ENCODE data around the gene ZNF287. TPM values are rescaled to one million over a fixed set of nuclear protein-coding genes. Genes with fewer than 3 reads are reported as not detected.
A peak's percentile ranks its signal among the peaks of the same experiment; 100 is the strongest.

ZNF287 gene
- total RNA-seq, 1 donor from 2014 or later: 8.0 TPM

DNA sequence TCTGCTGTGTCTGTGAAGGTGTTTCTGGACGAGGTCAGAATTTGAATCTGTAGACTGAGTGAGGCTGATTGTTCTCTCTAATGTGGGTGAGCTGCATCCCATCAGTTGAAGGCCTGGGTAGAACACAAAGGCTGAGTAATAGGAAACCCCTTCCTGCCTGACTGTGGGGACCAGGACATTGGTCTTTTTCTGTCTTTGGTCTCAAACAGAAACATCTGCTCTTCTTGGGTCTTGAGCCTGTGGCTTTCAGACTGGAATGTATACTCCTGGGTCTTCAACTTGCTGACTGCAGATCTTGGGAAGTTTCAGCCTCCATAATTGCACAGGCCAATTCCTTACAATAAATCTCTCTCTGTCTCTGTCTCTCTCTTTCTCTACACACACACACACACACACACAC, 57.4 kb downstream of the ZNF287 start:
- Mint-ChIP-seq H3K36me3 (ENCODE audit: low read depth, unreplicated experiment) (peaks cover 4% of the 10 kb centered on the region), H3K27me3 (ENCODE audit: unreplicated experiment) (peaks cover 7% of the 10 kb centered on the region), H3K4me3 (ENCODE audit: unreplicated experiment) (peak overlapping the region; percentile 28), H3K9me3 (ENCODE audit: unreplicated experiment) (no peaks in the 10 kb centered on the region), H3K4me1 (ENCODE audit: unreplicated experiment) (peaks cover 9% of the 10 kb centered on the region), H3K27ac (ENCODE audit: unreplicated experiment) (no peak overlapping the region)
- TF ChIP-seq, protein P1, sequence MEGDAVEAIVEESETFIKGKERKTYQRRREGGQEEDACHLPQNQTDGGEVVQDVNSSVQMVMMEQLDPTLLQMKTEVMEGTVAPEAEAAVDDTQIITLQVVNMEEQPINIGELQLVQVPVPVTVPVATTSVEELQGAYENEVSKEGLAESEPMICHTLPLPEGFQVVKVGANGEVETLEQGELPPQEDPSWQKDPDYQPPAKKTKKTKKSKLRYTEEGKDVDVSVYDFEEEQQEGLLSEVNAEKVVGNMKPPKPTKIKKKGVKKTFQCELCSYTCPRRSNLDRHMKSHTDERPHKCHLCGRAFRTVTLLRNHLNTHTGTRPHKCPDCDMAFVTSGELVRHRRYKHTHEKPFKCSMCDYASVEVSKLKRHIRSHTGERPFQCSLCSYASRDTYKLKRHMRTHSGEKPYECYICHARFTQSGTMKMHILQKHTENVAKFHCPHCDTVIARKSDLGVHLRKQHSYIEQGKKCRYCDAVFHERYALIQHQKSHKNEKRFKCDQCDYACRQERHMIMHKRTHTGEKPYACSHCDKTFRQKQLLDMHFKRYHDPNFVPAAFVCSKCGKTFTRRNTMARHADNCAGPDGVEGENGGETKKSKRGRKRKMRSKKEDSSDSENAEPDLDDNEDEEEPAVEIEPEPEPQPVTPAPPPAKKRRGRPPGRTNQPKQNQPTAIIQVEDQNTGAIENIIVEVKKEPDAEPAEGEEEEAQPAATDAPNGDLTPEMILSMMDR (IDR thresholded peaks at IDR 0.05; ENCODE audit: unreplicated experiment): no peak
- DNase-seq (ENCODE audit: low spot score): no peak

DNA sequence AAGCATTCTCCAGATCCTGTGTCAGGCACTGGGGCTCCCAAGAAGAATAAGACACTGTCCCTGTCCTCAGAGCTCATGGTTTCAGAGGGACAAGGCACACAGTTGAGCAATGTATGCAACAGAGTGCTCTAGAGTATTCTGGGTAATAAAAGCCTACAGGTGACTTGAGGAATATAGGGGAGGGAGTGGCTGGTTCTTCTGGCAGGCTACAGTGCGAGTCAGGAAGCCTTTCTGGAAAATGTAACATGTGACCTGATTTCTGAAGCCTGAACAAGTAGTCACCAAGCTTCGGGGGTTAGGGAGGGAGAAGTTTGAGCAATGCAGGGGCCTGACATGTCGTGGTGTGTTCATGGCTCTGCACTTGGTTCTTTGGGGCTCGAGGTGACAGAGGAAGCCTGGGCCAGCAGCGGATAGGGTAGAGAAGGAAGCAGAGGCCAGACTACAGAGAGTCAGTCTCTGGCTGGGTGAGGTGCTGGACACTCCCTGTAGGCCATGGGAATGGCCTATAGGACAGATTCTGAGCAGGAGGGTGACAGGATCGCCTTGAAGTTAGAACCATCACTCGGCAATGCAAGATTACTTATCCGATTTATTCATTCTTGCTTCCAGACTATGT, 61.0 kb downstream of the ZNF287 start:
- DNase-seq (ENCODE audit: low spot score): no peak
- Mint-ChIP-seq H3K4me1 (ENCODE audit: unreplicated experiment) (peaks cover 9% of the 10 kb centered on the region), H3K4me3 (ENCODE audit: unreplicated experiment) (no peak overlapping the region), H3K9me3 (ENCODE audit: unreplicated experiment) (no peaks in the 10 kb centered on the region), H3K27me3 (ENCODE audit: unreplicated experiment) (peaks cover 7% of the 10 kb centered on the region), H3K27ac (ENCODE audit: unreplicated experiment) (no peak overlapping the region), H3K36me3 (ENCODE audit: low read depth, unreplicated experiment) (peaks cover 4% of the 10 kb centered on the region)
- TF ChIP-seq, protein P1 (IDR thresholded peaks at IDR 0.05; ENCODE audit: unreplicated experiment): no peak

DNA sequence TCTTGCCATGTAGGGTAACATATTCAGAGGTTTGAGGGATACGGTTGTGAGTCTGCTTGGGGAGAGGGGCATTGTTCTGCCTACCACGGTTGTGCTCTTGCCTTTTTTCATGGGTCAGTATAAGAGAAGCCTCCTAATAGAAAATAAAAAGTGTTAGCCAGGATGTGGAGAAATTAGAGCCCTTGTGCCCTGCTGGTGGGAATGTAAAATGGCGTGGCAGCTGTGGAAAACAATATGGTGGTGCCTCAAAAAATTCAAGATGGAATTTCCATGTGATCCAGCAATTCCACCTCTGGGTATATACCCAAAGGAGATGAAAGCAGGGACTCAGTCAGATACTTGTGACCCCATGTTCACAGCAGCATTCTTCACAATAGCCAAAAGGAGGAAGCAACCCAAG, 62.8 kb downstream of the ZNF287 start:
- no peaks in the 10 kb centered on the region for H3K4me1 Mint-ChIP-seq (ENCODE audit: unreplicated experiment)
- H3K4me3 Mint-ChIP-seq (ENCODE audit: unreplicated experiment): no peak overlapping the region
- no peaks in the 10 kb centered on the region for H3K36me3 Mint-ChIP-seq (ENCODE audit: low read depth, unreplicated experiment)
- DNase-seq (ENCODE audit: low spot score): no peak
- H3K27me3 Mint-ChIP-seq (ENCODE audit: unreplicated experiment): peaks cover 2% of the 10 kb centered on the region
- no peak overlapping the region for H3K27ac Mint-ChIP-seq (ENCODE audit: unreplicated experiment)
- no peaks in the 10 kb centered on the region for H3K9me3 Mint-ChIP-seq (ENCODE audit: unreplicated experiment)
- TF ChIP-seq, protein P1 (IDR thresholded peaks at IDR 0.05; ENCODE audit: unreplicated experiment): peak; percentile 52

DNA sequence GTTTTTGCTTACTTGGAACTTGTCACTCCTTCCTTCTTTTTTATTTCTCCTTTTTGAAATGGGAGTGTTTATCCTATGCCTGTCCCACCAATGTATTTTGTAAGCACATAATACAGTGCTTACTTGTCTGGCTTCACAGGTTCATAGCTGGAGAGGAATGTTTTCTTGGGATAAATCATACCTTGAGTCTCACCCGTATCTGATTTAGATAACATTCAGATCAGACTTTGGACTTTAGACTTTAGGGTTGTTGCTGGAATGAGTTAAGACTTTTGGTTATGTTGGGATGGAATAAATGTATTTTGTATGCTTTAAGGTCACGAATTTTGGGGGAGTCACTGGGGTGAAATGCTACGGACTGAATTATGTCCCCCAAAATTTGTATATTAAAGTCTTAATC, 64.0 kb downstream of the ZNF287 start:
- Mint-ChIP-seq H3K27ac (ENCODE audit: unreplicated experiment) (no peak overlapping the region), H3K4me1 (ENCODE audit: unreplicated experiment) (no peaks in the 10 kb centered on the region), H3K27me3 (ENCODE audit: unreplicated experiment) (peaks cover 2% of the 10 kb centered on the region), H3K36me3 (ENCODE audit: low read depth, unreplicated experiment) (no peaks in the 10 kb centered on the region), H3K4me3 (ENCODE audit: unreplicated experiment) (no peak overlapping the region), H3K9me3 (ENCODE audit: unreplicated experiment) (no peaks in the 10 kb centered on the region)
- no peak for DNase-seq (ENCODE audit: low spot score)
- TF ChIP-seq, protein P1 (IDR thresholded peaks at IDR 0.05; ENCODE audit: unreplicated experiment): no peak

Other genes with a start within 250 kb of the ZNF287 start
- 11.4 TPM for gene CENPV, start 215.7 kb downstream of the ZNF287 start, total RNA-seq (ENCODE audit: unreplicated experiment)
- gene UBB, start 188.1 kb downstream of the ZNF287 start, total RNA-seq (ENCODE audit: unreplicated experiment): 2,050 TPM
- 4.8 TPM for gene TRPV2, start 153.6 kb downstream of the ZNF287 start, total RNA-seq (ENCODE audit: unreplicated experiment)
- 0.95 TPM for gene LRRC75A, start 77.0 kb downstream of the ZNF287 start, total RNA-seq (ENCODE audit: unreplicated experiment)
- 16.8 TPM for gene ZNF624, start 84.6 kb upstream of the ZNF287 start, total RNA-seq (ENCODE audit: unreplicated experiment)
- 0.90 TPM for gene CCDC144A, start 121.0 kb upstream of the ZNF287 start, total RNA-seq (ENCODE audit: unreplicated experiment)